ENCODE data around the gene SMCHD1. TPM values are rescaled to one million over a fixed set of nuclear protein-coding genes. Genes with fewer than 3 reads are reported as not detected.
"Not testable (repeated sequence)": the region's sequence is repeated elsewhere in the genome, so short reads cannot be mapped to it uniquely, and the experiment has no call there.

SMCHD1 gene
- total and polyA plus RNA-seq, 3 experiments from 2014 or later, result 42.9 to 93.7 (median 89.5) TPM

GRCh38 chr18:2716394-2717326, 61.1 kb downstream of the SMCHD1 start:
- H3K4me1 Mint-ChIP-seq, result peaks cover 52 to 71% (median 62%) of the 10 kb centered on the region in 3 donors
- H3K4me1 ChIP-seq (ENCODE audit: insufficient read depth, low read length), result peaks cover 18% of the 10 kb centered on the region
- CTCF ChIA-PET, result interaction anchor here (1.3 kb wide), 1 partner anchor 76 kb away, joined by 3 read pairs; no protein-coding TSS in a partner anchor
- no peak overlapping the region for H3K4me3 ChIP-seq (ENCODE audit: low read length)
- POLR2A ChIA-PET, result no interaction called here
- no peaks in the 10 kb centered on the region for H3K9me3 Mint-ChIP-seq
- peak overlapping the region in 7 of 8 donors; percentile 2 to 80 (median 68) for H3K27ac Mint-ChIP-seq
- H3K36me3 ChIP-seq (ENCODE audit: insufficient read depth, low read length), result peaks cover 50% of the 10 kb centered on the region
- H3K27ac ChIP-seq (ENCODE audit: low read depth, low read length), result no peak overlapping the region
- no peak for DNase-seq
- H3K36me3 Mint-ChIP-seq, result peaks cover 24 to 94% (median 41%) of the 10 kb centered on the region in 3 donors
- H3K9me3 ChIP-seq (ENCODE audit: low read length), result no peaks in the 10 kb centered on the region
- peak overlapping the region in 1 of 7 donors; percentile 41 for H3K4me3 Mint-ChIP-seq
- no peaks in the 10 kb centered on the region for H3K27me3 ChIP-seq (ENCODE audit: insufficient read depth, low read length, poor library complexity, severe bottlenecking)
- H3K27me3 Mint-ChIP-seq, result peaks cover 0 to 1% of the 10 kb centered on the region in 2 donors

DNA sequence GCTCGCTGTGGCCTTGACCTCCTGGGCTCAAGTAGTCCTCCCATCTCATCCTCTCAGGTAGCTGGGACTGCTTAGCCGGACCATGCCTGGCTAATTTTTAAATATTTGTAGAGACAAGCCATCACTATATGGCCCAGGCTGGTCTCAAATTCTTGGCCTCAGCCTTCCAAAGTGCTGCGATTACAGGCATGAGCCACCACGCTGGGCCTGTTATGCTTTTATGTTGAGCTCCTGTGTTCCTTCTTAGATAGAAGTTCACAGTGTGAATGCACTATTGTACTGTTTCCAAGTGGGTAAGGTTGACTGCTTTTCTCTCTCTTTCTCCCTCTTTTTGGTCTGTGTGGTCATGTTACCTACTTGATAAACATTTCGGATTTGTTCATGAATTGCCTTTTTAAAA, 61.9 kb downstream of the SMCHD1 start:
- peak overlapping the region in 3 of 8 donors; percentile 38 to 79 (median 58) for H3K27ac Mint-ChIP-seq
- no peak overlapping the region for H3K27ac ChIP-seq (ENCODE audit: low read depth, low read length)
- no peaks in the 10 kb centered on the region for H3K27me3 ChIP-seq (ENCODE audit: insufficient read depth, low read length, poor library complexity, severe bottlenecking)
- no peak for DNase-seq
- peaks cover 18 to 94% (median 36%) of the 10 kb centered on the region in 3 donors for H3K36me3 Mint-ChIP-seq
- no peak overlapping the region for H3K4me3 ChIP-seq (ENCODE audit: low read length)
- CTCF ChIA-PET, result interaction anchor here (1.3 kb wide), 1 partner anchor 77 kb away, joined by 3 read pairs; no protein-coding TSS in a partner anchor
- peaks cover 0 to 1% of the 10 kb centered on the region in 2 donors for H3K27me3 Mint-ChIP-seq
- H3K4me1 ChIP-seq (ENCODE audit: insufficient read depth, low read length), result peaks cover 18% of the 10 kb centered on the region
- peaks cover 51% of the 10 kb centered on the region for H3K36me3 ChIP-seq (ENCODE audit: insufficient read depth, low read length)
- POLR2A ChIA-PET, result no interaction called here
- no peaks in the 10 kb centered on the region for H3K9me3 ChIP-seq (ENCODE audit: low read length)
- H3K9me3 Mint-ChIP-seq, result no peaks in the 10 kb centered on the region
- no peak overlapping the region for H3K4me3 Mint-ChIP-seq
- H3K4me1 Mint-ChIP-seq, result peaks cover 49 to 71% (median 64%) of the 10 kb centered on the region in 3 donors

- no peak overlapping the region for H3K4me3 ChIP-seq (ENCODE audit: low read length)
- Mint-ChIP-seq H3K9me3 (no peaks in the 10 kb centered on the region), H3K36me3 (peaks cover 15 to 94% (median 27%) of the 10 kb centered on the region in 3 donors), H3K4me3 (no peak overlapping the region), H3K4me1 (peaks cover 47 to 71% (median 64%) of the 10 kb centered on the region in 3 donors), H3K27ac (peak overlapping the region in 2 of 8 donors; percentile 19 to 88), H3K27me3 (peaks cover 0 to 1% of the 10 kb centered on the region in 2 donors)
- H3K4me1 ChIP-seq (ENCODE audit: insufficient read depth, low read length), result peaks cover 18% of the 10 kb centered on the region
- H3K9me3 ChIP-seq (ENCODE audit: low read length), result no peaks in the 10 kb centered on the region
- POLR2A ChIA-PET, result interaction anchor here (0.7 kb wide), 2 partner anchors 43 to 61 kb away, joined by 3 to 4 read pairs; no protein-coding TSS in a partner anchor
- peaks cover 57% of the 10 kb centered on the region for H3K36me3 ChIP-seq (ENCODE audit: insufficient read depth, low read length)
- H3K27ac ChIP-seq (ENCODE audit: low read depth, low read length), result no peak overlapping the region
- H3K27me3 ChIP-seq (ENCODE audit: insufficient read depth, low read length, poor library complexity, severe bottlenecking), result no peaks in the 10 kb centered on the region
- CTCF ChIA-PET, result no interaction called here
- DNase-seq, result no peak
Measured at GRCh38 chr18:2719040-2719439, 63.5 kb downstream of the SMCHD1 start.

- DNase-seq, result no peak
- Mint-ChIP-seq H3K27me3 (peaks cover 0 to 1% of the 10 kb centered on the region in 2 donors), H3K27ac (peak overlapping the region in 7 of 8 donors; percentile 15 to 93 (median 76)), H3K9me3 (no peaks in the 10 kb centered on the region), H3K36me3 (peaks cover 16 to 89% (median 27%) of the 10 kb centered on the region in 3 donors), H3K4me1 (peaks cover 35 to 62% (median 58%) of the 10 kb centered on the region in 3 donors), H3K4me3 (no peak overlapping the region)
- ChIA-PET POLR2A (no interaction called here), CTCF (no interaction called here)
- Histone ChIP-seq H3K27ac (ENCODE audit: low read depth, low read length) (no peak overlapping the region), H3K27me3 (ENCODE audit: insufficient read depth, low read length, poor library complexity, severe bottlenecking) (no peaks in the 10 kb centered on the region), H3K9me3 (ENCODE audit: low read length) (no peaks in the 10 kb centered on the region), H3K4me3 (ENCODE audit: low read length) (no peak overlapping the region), H3K36me3 (ENCODE audit: insufficient read depth, low read length) (peaks cover 52% of the 10 kb centered on the region), H3K4me1 (ENCODE audit: insufficient read depth, low read length) (peaks cover 4% of the 10 kb centered on the region)
Measured at GRCh38 chr18:2723207-2723606, 67.7 kb downstream of the SMCHD1 start.

DNA sequence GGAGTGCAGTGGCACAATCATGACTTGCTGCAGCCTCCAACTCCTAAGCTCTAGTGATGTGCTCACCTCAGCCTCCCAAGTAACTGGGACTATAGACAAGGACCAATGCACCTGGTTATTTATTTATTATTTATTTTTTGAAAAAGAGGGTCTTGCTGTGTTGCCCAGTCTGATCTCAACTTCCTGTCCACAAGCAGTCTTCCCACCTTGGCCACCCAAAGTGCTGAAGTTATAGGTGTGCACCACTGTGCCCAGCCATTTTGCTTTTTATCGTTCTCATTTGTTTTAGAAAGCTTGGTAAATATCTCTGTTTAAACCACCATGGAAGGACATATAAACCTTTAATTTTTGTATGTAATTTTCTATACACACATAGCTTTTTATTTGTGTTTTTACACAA, 74.2 kb downstream of the SMCHD1 start:
- peaks cover 51% of the 10 kb centered on the region for H3K36me3 ChIP-seq (ENCODE audit: insufficient read depth, low read length)
- H3K27ac Mint-ChIP-seq, result no peak overlapping the region

DNA sequence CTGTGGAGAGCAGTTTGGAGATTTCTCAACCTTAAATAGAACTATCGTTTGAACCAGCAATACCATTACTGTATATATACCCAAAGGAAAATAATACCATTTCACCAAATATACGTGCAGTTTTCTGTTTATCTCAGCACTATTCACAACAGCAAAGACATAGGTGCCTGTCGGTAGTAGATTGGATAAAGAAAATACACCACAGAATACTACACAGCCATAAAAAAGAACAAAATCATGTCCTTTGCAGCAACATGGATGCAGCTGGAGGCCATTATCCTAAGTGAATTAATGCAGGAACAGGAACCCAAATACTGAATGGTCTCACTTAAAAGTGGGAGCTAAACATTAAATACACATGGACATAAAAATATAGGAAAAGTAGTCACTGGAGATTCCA, 81.3 kb downstream of the SMCHD1 start:
- Mint-ChIP-seq H3K27me3 (no peaks in the 10 kb centered on the region), H3K36me3 (peaks cover 48 to 91% (median 54%) of the 10 kb centered on the region in 3 donors), H3K4me1 (peaks cover 17 to 36% (median 28%) of the 10 kb centered on the region in 3 donors), H3K4me3 (no peak overlapping the region), H3K27ac (peak overlapping the region in 1 of 8 donors; percentile 46), H3K9me3 (no peaks in the 10 kb centered on the region)
- Histone ChIP-seq H3K4me3 (ENCODE audit: low read length) (no peak overlapping the region), H3K4me1 (ENCODE audit: insufficient read depth, low read length) (no peaks in the 10 kb centered on the region), H3K36me3 (ENCODE audit: insufficient read depth, low read length) (peaks cover 71% of the 10 kb centered on the region), H3K27ac (ENCODE audit: low read depth, low read length) (no peak overlapping the region), H3K27me3 (ENCODE audit: insufficient read depth, low read length, poor library complexity, severe bottlenecking) (no peaks in the 10 kb centered on the region), H3K9me3 (ENCODE audit: low read length) (no peaks in the 10 kb centered on the region)
- DNase-seq, result no peak
- CTCF ChIA-PET, result no interaction called here
- POLR2A ChIA-PET, result no interaction called here

More for the DNA sequence above, 74.2 kb downstream of the SMCHD1 start:
- no peaks in the 10 kb centered on the region for H3K27me3 Mint-ChIP-seq
- no peaks in the 10 kb centered on the region for H3K4me1 ChIP-seq (ENCODE audit: insufficient read depth, low read length)
- peaks cover 12 to 24% (median 22%) of the 10 kb centered on the region in 3 donors for H3K4me1 Mint-ChIP-seq
- H3K4me3 Mint-ChIP-seq, result no peak overlapping the region
- DNase-seq, result no peak
- no peaks in the 10 kb centered on the region for H3K27me3 ChIP-seq (ENCODE audit: insufficient read depth, low read length, poor library complexity, severe bottlenecking)
- H3K36me3 Mint-ChIP-seq, result peaks cover 17 to 88% (median 35%) of the 10 kb centered on the region in 3 donors
- no peaks in the 10 kb centered on the region for H3K9me3 Mint-ChIP-seq
- POLR2A ChIA-PET, result interaction anchor here (0.5 kb wide), 1 partner anchor 40 kb away, joined by 3 read pairs; no protein-coding TSS in a partner anchor
- no peak overlapping the region for H3K4me3 ChIP-seq (ENCODE audit: low read length)
- H3K27ac ChIP-seq (ENCODE audit: low read depth, low read length), result no peak overlapping the region
- no peaks in the 10 kb centered on the region for H3K9me3 ChIP-seq (ENCODE audit: low read length)
- CTCF ChIA-PET, result no interaction called here

DNA sequence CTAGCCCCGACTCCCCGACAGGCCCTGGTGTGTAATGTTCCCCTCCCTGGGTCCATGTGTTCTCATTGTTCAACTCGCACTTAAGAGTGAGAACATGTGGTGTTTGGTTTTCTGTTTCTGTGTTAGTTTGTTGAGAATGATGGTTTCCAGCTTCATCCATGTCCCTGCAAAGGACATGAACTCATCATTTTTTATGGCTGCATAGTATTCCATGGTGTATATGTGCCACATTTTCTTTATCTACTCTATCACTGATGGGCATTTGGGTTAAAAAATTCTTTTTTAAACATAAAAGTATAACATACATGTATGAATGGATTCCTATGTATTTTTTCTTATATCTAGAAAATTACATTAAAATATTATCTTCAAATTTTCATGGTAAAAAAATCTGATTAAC, 84.6 kb downstream of the SMCHD1 start:
- CTCF ChIA-PET; H3K27ac ChIP-seq (ENCODE audit: low read depth, low read length); H3K27me3 Mint-ChIP-seq; H3K27me3 ChIP-seq (ENCODE audit: insufficient read depth, low read length, poor library complexity, severe bottlenecking); H3K4me3 ChIP-seq (ENCODE audit: low read length); H3K4me1 ChIP-seq (ENCODE audit: insufficient read depth, low read length); DNase-seq; H3K9me3 ChIP-seq (ENCODE audit: low read length); H3K4me3 Mint-ChIP-seq; H3K9me3 Mint-ChIP-seq: not testable (repeated sequence)
- POLR2A ChIA-PET, result interaction anchor here (0.5 kb wide), 1 partner anchor 25 kb away, joined by 3 read pairs; no protein-coding TSS in a partner anchor
- peaks cover 19 to 46% (median 32%) of the 10 kb centered on the region in 3 donors for H3K4me1 Mint-ChIP-seq
- H3K27ac Mint-ChIP-seq, result peak overlapping the region in 1 of 8 donors; percentile 83
- H3K36me3 ChIP-seq (ENCODE audit: insufficient read depth, low read length), result peaks cover 64% of the 10 kb centered on the region
- peaks cover 35 to 89% (median 53%) of the 10 kb centered on the region in 3 donors for H3K36me3 Mint-ChIP-seq

GRCh38 chr18:2746274-2746673, 90.7 kb downstream of the SMCHD1 start:
- no peaks in the 10 kb centered on the region for H3K9me3 Mint-ChIP-seq
- peaks cover 13 to 87% (median 36%) of the 10 kb centered on the region in 3 donors for H3K36me3 Mint-ChIP-seq
- POLR2A ChIA-PET, result no interaction called here
- H3K27ac Mint-ChIP-seq, result peak overlapping the region in 7 of 8 donors; percentile 25 to 82 (median 46)
- Histone ChIP-seq H3K4me3 (ENCODE audit: low read length) (no peak overlapping the region), H3K27me3 (ENCODE audit: insufficient read depth, low read length, poor library complexity, severe bottlenecking) (no peaks in the 10 kb centered on the region), H3K4me1 (ENCODE audit: insufficient read depth, low read length) (no peaks in the 10 kb centered on the region), H3K27ac (ENCODE audit: low read depth, low read length) (no peak overlapping the region), H3K36me3 (ENCODE audit: insufficient read depth, low read length) (peaks cover 57% of the 10 kb centered on the region), H3K9me3 (ENCODE audit: low read length) (no peaks in the 10 kb centered on the region)
- no peaks in the 10 kb centered on the region for H3K27me3 Mint-ChIP-seq
- peaks cover 24 to 54% (median 41%) of the 10 kb centered on the region in 3 donors for H3K4me1 Mint-ChIP-seq
- no peak overlapping the region for H3K4me3 Mint-ChIP-seq
- CTCF ChIA-PET, result no interaction called here
- no peak for DNase-seq

Data from CD8-positive, alpha-beta memory T cell (primary cell).